ENCODE data around the gene GGA1. TPM values are rescaled to one million over a fixed set of nuclear protein-coding genes. Genes with fewer than 3 reads are reported as not detected.

The GGA1 gene
- total RNA-seq, 1 donor from 2014 or later, result 64.4 TPM

DNA sequence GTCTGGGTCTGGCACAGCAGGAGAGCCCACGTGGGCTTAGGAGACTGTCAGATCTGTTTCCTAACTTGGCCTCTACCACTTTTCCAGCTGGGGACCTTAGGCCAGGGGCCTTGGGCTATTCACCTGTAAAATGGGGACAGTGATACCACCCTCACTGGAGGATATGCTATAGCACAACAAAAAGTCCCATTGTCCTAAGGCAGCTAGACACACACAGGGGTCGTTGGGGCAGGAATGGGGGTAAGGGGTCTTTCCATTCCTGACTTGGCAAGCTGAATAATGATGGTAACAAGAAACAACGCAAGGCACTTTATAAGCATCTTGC lies 28.3 kb downstream of the GGA1 start:
- Histone ChIP-seq H3K27me3 (no peaks in the 10 kb centered on the region), H3K4me3 (no peak overlapping the region), H3K9me3 (no peaks in the 10 kb centered on the region), H3K36me3 (peaks cover 8% of the 10 kb centered on the region), H3K27ac (peak overlapping the region; percentile 30), H3K4me1 (peaks cover 67% of the 10 kb centered on the region)
- DNase-seq, result no peak
- TF ChIP-seq, protein P1, sequence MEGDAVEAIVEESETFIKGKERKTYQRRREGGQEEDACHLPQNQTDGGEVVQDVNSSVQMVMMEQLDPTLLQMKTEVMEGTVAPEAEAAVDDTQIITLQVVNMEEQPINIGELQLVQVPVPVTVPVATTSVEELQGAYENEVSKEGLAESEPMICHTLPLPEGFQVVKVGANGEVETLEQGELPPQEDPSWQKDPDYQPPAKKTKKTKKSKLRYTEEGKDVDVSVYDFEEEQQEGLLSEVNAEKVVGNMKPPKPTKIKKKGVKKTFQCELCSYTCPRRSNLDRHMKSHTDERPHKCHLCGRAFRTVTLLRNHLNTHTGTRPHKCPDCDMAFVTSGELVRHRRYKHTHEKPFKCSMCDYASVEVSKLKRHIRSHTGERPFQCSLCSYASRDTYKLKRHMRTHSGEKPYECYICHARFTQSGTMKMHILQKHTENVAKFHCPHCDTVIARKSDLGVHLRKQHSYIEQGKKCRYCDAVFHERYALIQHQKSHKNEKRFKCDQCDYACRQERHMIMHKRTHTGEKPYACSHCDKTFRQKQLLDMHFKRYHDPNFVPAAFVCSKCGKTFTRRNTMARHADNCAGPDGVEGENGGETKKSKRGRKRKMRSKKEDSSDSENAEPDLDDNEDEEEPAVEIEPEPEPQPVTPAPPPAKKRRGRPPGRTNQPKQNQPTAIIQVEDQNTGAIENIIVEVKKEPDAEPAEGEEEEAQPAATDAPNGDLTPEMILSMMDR (IDR thresholded peaks at IDR 0.05), result no peak
- intact Hi-C loops (cut with DNase I), result loop anchor here (10.0 kb wide), 1 partner anchor 48 kb away; the partner anchor contains the start of gene NOL12
- ATAC-seq, result no peak

DNA sequence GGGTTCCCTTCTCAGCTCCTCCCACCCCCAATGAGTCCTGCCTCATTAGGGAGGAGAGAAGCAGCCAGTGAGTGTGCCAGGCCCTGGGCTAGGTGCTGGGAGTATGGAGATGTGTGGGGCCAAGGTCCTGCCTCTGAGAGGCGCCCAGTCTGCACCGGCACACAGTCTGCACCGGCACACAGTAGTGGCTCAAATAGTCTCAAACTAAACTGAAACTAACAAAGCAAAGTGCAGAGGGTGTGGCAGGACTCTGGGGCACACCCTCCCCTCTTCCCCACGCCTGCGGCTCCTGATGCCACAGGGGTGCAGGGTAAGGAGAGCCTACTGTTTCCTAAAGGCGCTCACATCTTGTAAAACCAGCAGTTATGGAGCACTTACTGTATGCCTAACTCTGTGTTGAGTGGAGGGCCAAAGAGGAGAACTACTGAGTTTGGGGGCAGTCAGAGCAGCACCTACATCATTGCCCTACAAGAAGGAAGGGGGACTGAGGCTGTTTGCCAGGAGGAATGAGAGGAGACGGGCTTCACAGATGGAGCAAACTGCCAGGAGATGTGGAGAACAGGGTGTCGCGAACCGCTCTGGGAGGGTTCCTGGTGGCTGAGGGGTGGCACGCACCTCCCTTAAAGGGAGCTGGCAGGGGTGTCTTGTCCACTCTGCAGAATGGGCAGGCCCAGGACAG lies 29.9 kb downstream of the GGA1 start:
- no peak for DNase-seq
- no peaks in the 10 kb centered on the region for H3K27me3 ChIP-seq
- no peaks in the 10 kb centered on the region for H3K36me3 ChIP-seq
- no peaks in the 10 kb centered on the region for H3K9me3 ChIP-seq
- intact Hi-C loops (cut with DNase I), result loop anchor here (10.0 kb wide), 1 partner anchor 46 kb away; the partner anchor contains the start of gene NOL12
- peak; percentile 7 for ATAC-seq
- H3K4me3 ChIP-seq, result peak overlapping the region; percentile 62
- H3K4me1 ChIP-seq, result peaks cover 57% of the 10 kb centered on the region
- TF ChIP-seq, protein P1 (IDR thresholded peaks at IDR 0.05), result no peak
- H3K27ac ChIP-seq, result peak overlapping the region; percentile 59

DNA sequence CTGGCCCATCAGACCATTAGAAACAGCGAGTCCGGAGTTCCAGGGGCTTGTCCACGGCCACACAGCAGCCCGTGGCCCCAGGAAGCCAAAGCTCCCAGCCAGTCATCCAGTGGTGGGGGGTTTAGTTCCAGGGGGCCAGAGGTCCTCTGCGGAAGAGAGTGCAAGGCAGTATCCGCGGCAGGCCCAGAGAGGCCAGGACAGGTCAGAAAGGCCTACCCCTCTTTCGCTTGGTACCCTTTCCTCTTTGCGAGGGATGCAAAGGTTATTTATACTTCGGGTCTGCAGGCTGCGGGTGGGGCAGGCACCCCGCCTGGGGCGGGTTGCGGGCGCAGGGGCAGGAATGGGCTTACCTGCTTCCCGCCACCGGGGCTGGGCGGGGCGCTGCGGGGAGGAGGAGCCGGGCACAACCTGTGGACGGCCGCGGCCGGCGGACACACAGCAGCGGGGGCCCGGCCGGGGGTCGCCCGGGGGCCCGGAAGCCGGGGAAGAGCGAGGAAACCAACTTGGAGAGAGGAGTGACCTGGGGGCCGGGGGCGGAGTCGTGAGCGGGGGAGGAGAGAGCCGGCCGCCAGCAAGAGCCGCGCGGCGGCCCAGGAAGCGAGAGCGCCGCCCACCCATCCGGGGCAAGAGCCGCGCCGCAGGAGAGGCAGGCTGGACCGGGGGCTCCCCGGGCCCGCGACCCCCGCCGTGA lies 30.6 kb downstream of the GGA1 start, which contains the start of gene SH3BP1:
Gene SH3BP1, plus strand, starts transcription at position 600 of the 691 bp plus-strand sequence. CDS start 119 bp downstream, outside the sequence.
- TF ChIP-seq, protein P1 (IDR thresholded peaks at IDR 0.05), result no peak

DNA sequence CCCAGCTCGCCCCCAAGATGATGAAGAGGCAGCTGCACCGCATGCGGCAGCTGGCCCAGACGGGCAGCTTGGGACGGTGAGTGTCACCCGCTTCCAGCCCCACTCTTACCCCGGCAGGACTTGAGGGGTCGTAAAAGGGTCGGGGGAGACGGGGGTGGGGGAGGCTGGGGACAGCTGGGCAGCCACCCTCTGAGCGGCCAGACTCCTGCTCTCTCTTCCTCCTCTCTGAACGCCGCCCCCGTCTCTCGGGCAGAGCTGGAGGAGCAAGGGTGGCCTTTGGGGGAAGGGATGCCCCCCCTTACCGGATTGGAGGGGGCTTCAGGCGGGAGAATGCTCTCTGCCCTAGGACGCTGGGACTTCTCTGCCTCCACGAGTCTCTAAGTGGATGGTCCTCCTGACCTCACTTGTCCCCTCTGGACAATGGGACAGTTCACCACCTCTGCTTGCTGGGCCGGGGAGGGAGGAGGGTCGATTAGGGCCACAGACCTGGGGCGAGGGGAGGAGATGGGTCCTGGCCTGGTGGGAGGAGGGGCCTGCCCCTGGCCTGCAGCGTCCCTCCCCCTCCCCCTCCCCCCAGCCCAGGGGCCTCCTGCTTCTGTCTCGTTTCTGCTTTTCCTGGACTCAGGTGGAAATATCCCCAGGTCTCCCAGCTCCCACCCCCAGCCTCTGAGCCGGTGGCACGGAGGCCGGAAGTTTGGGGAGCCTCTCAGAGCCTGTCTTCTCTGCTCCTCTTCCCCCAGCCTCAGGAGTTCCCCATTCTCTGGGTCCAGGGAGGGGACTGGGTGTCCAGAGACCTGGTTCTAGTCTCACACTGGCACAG lies 31.3 kb downstream of the GGA1 start:
- TF ChIP-seq, protein P1 (IDR thresholded peaks at IDR 0.05), result no peak

More for the DNA sequence above, 30.6 kb downstream of the GGA1 start, which contains the start of gene SH3BP1:
- intact Hi-C loops (cut with DNase I), result loop anchor here (10.0 kb wide), 1 partner anchor 46 kb away; the partner anchor contains the start of gene NOL12
- H3K27me3 ChIP-seq, result no peaks in the 10 kb centered on the region
- H3K4me3 ChIP-seq, result peak within 1 kb of the TSS; percentile 62
- H3K9me3 ChIP-seq, result no peaks in the 10 kb centered on the region
- H3K27ac ChIP-seq, result peak within 1 kb of the TSS; percentile 59
- peaks cover 50% of the 10 kb centered on the region for H3K4me1 ChIP-seq
- ATAC-seq (peak; percentile 48), DNase-seq (peak; percentile 82)
- no peaks in the 10 kb centered on the region for H3K36me3 ChIP-seq

More for the DNA sequence above, 31.3 kb downstream of the GGA1 start:
- DNase-seq (no peak), ATAC-seq (peak; percentile 39)
- H3K36me3 ChIP-seq, result no peaks in the 10 kb centered on the region
- H3K27ac ChIP-seq, result peak overlapping the region; percentile 59
- peak overlapping the region; percentile 62 for H3K4me3 ChIP-seq
- H3K9me3 ChIP-seq, result no peaks in the 10 kb centered on the region
- intact Hi-C loops (cut with DNase I), result loop anchor here (10.0 kb wide), 2 partner anchors 45 to 145 kb away; partner anchors contain the start of gene NOL12
- H3K4me1 ChIP-seq, result peaks cover 42% of the 10 kb centered on the region
- H3K27me3 ChIP-seq, result no peaks in the 10 kb centered on the region

Data from upper lobe of right lung (tissue), 1 donor.